ENCODE measurements around the gene WFIKKN1. TPM values are rescaled to one million over a fixed set of nuclear protein-coding genes. Genes with fewer than 3 reads are reported as not detected.
A peak's percentile ranks its signal among the peaks of the same experiment; 100 is the strongest.

Gene WFIKKN1
- total and polyA plus RNA-seq, 12 donors = 0.11 to 0.95 (median 0.32) TPM

GRCh38 chr16:638836-639235, 8.1 kb downstream of the WFIKKN1 start:
- Histone ChIP-seq H3K36me3 (peaks cover 0 to 9% (median 0%) of the 10 kb centered on the region in 9 donors), H3K4me1 (peaks cover 16 to 51% (median 40%) of the 10 kb centered on the region in 9 donors), H3K4me3 (no peak overlapping the region), H3K27ac (peak overlapping the region in 7 of 10 donors; percentile 50 to 99 (median 80)), H3K27me3 (no peaks in the 10 kb centered on the region), H3K9me3 (no peaks in the 10 kb centered on the region)
- no peak for ATAC-seq
- TF ChIP-seq CTCF (IDR thresholded peaks at IDR 0.05) = no peak
- intact Hi-C loops (cut with DNase I) = loop anchor here in 1 of 10 donors (5.0 kb wide), 1 partner anchor 47 kb away; the partner anchor contains the start of gene RAB40C
- WGBS, 2 donors = 77 to 79% methylated on average over 9 of the region's 9 CpGs
- DNase-seq = peak in 1 of 2 donors; percentile 10

GRCh38 chr16:640614-641013, 9.8 kb downstream of the WFIKKN1 start:
- H3K4me3 ChIP-seq = peak overlapping the region in 4 of 10 donors; percentile 70 to 82 (median 72)
- 89 to 90% methylated on average over 4 to 5 of the region's 5 CpGs for WGBS, 2 donors
- intact Hi-C loops (cut with DNase I) = no loop called here

GRCh38 chr16:641326-642188, 10.8 kb downstream of the WFIKKN1 start, which contains the start of gene MCRIP2:
TSS of gene MCRIP2 (plus strand) at chr16:641828. CDS start at chr16:641992, 164 bp downstream.
- H3K4me3 ChIP-seq = peak within 1 kb of the TSS; percentile 46 to 96 (median 72)
- peaks cover 0 to 3% (median 0%) of the 10 kb centered on the region in 9 donors for H3K36me3 ChIP-seq
- peak; percentile 85 to 90 for DNase-seq
- peaks cover 16 to 66% (median 43%) of the 10 kb centered on the region in 9 donors for H3K4me1 ChIP-seq
- ATAC-seq = peak; percentile 49 to 69 (median 66)
- H3K27ac ChIP-seq = peak within 1 kb of the TSS; percentile 89 to 99 (median 96)
- peak in 1 of 9 donors; percentile 5 for TF ChIP-seq CTCF (IDR thresholded peaks at IDR 0.05)
- WGBS, 2 donors = 1 to 2% methylated on average over 45 to 81 of the region's 81 CpGs
- no peaks in the 10 kb centered on the region for H3K9me3 ChIP-seq
- H3K27me3 ChIP-seq = no peaks in the 10 kb centered on the region
- intact Hi-C loops (cut with DNase I) = no loop called here

More at GRCh38 chr16:640614-641013, 9.8 kb downstream of the WFIKKN1 start:
- H3K36me3 ChIP-seq = peaks cover 0 to 3% (median 0%) of the 10 kb centered on the region in 9 donors
- DNase-seq (no peak), ATAC-seq (no peak)
- H3K9me3 ChIP-seq = no peaks in the 10 kb centered on the region
- TF ChIP-seq CTCF (IDR thresholded peaks at IDR 0.05) = no peak
- no peaks in the 10 kb centered on the region for H3K27me3 ChIP-seq
- H3K27ac ChIP-seq = peak overlapping the region in 2 of 10 donors; percentile 35 to 36
- peaks cover 17 to 60% (median 37%) of the 10 kb centered on the region in 9 donors for H3K4me1 ChIP-seq

- intact Hi-C loops (cut with DNase I) = no loop called here
- WGBS, 2 donors = 6% methylated on average over 49 to 72 of the region's 72 CpGs
- peak overlapping the region; percentile 46 to 96 (median 72) for H3K4me3 ChIP-seq
- no peaks in the 10 kb centered on the region for H3K27me3 ChIP-seq
- TF ChIP-seq CTCF (IDR thresholded peaks at IDR 0.05) = no peak
- H3K36me3 ChIP-seq = peaks cover 0 to 3% (median 0%) of the 10 kb centered on the region in 9 donors
- H3K9me3 ChIP-seq = no peaks in the 10 kb centered on the region
- H3K4me1 ChIP-seq = peaks cover 18 to 72% (median 49%) of the 10 kb centered on the region in 9 donors
- DNase-seq (peak; percentile 66 to 69), ATAC-seq (peak; percentile 16 to 59 (median 32))
- H3K27ac ChIP-seq = peak overlapping the region; percentile 89 to 99 (median 96)
Measured at GRCh38 chr16:642189-643049, 11.6 kb downstream of the WFIKKN1 start.
